Embryonic facial prominence (tissue), 1 donor: Measurements from ENCODE around the gene HPSE.

Source experiments
- DNase-seq: peaks from one replicate; pipeline ENCODE4 v3.0.0-alpha.2; 2016; ENCODE audit errors: extremely low spot score

HPSE gene

DNA sequence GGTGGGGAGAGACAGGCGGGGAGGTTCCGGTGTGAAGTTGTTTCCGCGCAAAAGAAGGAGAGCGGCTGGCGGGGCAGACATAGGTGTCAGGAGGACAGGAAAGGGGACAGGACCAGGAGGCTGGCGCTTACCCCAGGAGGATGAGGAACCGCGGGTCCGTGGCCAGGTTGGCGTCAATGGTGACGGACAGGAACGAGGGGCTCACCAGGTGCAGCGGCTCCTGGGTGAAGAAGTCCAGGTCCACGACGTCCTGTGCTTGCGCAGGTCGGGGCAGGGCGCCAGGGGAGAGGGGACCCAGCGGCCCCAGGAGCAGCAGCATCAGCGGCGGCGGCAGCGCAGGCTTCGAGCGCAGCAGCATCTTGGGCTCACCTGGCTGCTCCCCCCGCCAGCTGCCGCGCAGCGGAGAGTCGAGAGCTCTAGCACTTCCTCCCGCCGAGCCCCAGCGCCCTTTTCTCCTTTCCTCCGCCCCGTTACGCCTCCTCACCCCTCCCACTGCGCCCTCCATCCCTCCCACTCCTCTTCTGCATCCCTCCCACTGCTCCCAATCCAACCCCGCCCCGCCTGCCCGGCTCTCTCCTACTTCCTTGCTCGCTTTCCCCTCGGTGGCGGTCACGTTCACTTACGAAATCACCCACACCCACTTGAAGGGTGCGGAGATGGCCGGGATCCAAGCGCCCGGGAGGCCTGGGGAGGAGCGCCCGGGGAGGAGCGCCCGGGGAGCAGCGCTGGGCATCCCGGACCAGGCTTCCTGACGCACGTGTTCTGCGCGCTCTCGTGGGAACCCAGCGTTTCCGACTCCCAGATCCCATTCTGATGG lies at the start of gene HPSE:
Gene HPSE, minus strand, starts transcription at position 424 of the 817 bp plus-strand sequence. Its CDS starts 66 bp downstream, at position 358.
- DNase-seq: peak; percentile 42

DNA sequence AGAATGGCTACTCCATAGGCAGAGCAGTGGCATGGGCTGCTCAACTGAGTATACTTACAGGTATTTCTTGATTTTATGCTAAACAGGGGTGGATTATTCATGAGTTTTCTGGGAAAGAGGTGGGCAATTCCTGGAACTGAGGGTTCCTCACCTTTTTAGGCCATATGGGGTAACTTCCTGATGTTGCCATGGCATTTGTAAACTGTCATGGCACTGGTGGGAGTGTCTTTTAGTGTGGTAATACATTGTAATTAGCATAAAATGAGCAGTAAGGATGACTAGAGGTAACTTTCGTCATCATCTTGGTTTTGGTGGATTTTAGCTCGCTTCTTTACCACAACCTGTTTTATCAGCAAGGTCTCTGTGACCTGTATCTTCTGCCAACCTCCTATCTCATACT lies 48.2 kb upstream of the HPSE start:
- no peak for DNase-seq

DNA sequence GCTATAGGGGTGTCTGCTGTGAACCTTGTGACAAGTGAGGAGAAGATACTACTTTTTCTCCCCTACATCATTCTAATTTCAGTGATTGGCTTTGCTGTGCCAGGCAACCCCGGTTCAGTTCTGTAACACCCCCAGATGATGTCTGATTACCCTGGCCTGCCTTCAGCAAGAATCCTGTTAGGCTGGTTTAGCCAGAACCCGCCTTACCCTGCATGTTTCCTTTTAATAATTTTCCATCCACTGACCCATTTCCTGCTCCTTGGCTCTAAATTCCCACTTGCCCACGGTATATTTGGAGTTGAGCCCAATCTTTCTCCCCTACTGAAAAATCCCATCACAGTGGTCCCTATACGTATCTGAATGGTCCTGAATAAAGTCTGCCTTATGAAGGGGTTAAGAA lies 46.5 kb upstream of the HPSE start:
- DNase-seq: no peak

DNA sequence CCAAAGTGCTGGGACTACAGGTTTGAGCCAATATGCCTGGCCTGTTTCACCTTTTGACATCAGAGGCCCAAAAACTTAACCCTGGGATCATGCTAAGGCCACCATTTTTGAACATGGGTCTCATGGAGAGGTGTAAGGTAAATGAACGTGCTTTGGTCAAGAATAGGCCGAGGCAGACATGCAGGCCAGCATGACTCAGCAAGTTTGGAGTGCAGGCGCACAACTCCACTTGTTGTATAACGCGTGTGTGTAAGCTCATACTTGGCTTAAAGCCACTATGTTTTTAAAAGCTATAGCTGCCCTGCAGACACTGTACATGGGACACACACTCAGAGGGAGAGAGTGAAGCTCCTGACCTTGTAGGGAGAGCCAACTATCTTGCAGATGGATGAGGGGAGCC lies 43.8 kb upstream of the HPSE start:
- no peak for DNase-seq

DNA sequence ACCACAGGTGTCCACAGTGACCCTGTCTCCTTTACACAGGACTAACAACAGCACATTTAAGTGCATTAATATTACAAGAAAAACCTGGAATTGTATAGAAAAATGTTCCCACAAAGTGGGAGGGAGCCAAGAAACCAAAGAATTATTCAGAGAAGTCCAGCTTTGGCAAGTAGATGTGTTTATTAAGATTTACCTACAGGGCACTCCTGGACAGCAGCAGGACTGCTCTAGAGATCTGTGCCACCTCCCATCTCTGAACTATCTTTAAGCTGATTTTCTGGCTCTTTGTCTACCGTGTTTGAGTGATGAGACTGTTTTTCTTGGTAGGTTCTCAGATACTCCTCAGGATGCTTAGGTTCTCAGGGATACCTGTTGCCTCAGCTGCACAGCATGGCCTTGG lies 38.3 kb upstream of the HPSE start:
- DNase-seq: no peak

DNA sequence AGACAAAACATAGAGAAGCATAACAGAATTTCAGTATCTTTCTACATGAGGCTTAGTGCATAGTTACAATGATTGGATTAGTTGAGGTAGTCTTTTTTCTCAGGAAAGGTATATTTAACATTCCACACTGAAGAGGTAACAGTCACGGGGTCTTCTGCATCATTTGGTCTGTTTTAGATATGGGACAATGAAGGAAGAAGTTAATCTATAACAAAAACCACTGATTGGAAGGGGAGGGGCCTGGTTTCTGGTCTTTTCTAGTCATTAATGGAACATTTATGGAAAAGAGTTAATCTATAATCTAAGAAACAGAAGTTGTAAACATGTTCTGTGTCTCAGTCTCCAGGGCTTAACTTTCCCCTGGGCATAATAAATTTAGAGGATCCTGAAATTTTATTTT lies 37.3 kb upstream of the HPSE start:
- DNase-seq: no peak

DNA sequence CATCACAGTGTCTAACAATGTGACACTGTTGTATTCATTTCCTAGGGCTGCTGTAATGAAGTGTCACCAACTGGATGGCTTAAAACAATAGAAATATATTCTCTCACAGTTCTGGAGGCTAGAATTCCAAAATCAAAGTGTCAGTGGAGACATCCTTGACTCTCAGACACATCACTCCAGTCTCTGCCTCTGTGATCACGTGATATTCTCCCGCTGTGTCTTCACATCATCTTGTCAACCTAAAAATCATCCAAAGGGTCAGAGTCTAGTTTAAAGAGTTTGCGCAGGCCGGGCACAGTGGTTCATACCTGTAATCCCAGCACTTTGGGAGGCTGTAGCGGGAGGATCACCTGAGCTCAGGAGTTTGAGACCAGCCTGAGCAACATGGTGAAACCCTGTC lies 36.6 kb upstream of the HPSE start:
- no peak for DNase-seq

DNA sequence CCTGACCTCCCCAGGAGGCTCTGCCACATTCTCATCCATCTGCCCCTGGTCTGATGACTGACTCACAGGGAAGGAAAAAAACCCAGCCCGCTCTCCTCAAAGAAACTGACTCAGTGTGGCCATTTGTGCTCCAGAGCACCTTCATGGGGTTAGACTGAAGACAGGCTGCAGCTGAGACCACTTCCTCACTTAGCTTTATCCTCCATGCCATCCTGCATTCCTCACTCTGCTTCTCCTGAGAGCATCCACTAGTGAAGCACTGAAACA lies 35.9 kb upstream of the HPSE start:
- no peak for DNase-seq

DNA sequence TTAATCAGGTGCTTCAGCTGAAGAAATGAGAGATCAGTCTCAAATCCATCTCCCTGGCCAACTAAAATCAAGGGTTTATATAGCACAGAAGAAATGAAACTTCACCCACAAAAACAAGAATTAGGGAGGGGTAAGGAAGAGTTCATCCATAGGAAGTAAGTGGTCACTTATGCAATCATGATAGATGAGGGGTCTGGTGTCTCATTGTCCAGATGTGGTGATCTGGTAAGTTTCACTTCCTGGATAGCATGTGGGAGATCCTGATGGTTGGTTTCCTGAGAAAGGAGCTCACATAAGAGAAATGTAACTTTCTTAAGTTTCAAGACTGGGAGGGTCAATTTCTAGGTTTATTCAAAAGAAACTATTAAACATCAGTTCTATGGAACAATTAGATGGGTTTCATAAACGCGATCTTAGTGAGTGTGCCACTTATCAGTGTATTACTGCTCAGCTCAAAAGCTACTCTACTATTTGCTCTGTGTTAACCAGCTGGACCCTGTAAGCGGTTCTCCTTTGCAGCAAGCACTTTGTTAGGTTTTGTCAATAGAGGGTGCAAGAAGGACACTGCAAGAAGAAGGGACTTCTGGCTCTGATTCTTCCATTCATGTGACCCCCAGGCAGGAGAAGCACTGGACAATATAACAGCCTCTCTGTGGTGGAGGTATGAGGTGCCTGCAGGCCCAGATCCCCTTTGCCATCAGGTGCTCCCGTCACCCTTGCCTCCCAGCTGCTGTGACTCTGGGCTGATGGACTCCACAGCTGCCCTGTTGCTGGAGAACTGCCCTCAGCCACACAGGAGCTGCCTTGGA lies 35.4 kb upstream of the HPSE start:
- DNase-seq: no peak

DNA sequence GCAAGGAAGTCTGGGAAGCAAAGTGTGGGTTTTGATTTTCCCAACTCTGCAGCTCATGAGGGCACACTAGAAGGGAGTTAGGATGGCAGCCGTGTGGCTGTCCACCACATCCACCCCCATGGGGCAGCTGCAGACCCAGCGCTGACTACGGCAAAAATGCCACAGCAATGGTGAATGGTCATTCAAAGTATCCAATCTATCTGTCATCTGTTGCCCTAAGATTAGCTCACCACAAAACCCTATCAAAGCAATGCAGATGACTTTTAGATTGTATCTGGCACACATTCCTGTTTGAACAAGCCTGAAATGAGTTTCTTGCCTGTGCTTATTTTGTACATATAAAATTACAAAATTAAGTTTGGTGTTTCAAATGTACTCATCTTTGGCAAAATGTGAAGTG lies 29.7 kb upstream of the HPSE start:
- no peak for DNase-seq

DNA sequence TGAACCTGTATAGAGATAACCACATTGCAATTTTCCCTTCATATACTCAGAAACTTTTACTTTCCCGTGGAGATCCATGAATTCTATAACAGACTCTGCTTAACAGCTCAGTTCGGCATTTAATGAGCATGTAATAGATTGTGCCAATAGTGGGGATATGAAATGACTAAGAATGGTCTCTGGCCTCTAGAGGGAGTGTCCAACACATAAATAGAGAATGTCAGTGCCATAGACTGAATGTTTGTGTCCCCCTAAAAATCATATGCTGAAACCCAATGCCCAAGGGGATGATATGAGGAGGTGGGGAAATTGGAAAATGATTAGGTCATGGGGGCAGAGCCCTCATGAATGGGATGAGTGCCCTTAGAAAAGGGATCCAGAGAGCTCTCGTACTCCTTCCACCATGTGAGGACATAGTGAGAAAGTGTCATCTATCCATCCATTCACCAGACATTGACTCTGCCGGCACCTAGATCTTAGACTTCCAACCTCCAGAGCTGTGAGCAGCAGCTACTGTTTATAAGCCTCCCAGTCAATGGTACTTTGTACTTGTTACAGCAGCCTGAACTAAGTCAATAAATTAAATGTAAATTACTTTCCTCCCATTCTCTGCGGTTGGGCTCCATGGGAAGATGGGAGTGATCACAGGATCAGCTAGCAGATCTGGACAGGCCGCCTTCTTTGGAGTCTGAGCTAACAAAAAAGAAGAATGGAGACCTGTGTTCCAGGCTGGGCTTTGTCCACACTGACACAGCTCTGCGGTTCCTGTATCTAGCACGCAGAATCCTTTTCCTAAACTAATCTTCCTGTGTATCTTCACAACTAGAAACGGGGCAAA lies 28.1 kb upstream of the HPSE start:
- DNase-seq: no peak

DNA sequence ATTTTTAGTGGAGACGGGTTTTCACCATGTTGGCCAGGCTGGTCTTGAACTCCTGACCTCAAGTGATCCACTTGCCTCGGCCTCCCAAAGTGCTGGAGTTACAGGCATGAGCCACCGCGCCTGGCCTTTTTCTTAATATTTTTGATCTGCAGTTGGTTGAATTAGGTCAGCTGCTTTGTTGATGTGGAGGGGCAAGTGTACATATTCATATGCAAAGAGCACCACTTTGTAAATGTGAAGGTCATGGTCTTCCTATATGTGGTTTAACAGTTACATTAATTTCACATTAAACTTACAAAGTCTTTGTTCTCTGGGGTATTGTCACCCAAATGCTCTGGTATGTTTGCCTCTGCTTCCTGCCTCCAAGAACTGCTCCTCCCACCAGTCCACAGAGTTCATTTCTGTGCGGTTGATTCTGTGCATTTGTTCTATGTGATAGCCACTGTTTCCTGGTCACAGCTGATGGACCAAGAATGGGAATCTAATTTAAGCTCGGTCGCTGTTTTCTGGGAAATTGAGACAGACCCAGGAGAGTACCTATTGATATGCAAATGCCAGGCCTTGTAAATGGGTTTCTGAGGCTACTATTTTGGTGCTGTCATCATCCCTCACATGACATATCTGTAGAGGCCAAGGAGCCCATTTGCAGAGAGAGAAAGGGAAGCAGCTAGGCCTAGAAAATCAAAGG lies 26.9 kb upstream of the HPSE start:
- DNase-seq: no peak

DNA sequence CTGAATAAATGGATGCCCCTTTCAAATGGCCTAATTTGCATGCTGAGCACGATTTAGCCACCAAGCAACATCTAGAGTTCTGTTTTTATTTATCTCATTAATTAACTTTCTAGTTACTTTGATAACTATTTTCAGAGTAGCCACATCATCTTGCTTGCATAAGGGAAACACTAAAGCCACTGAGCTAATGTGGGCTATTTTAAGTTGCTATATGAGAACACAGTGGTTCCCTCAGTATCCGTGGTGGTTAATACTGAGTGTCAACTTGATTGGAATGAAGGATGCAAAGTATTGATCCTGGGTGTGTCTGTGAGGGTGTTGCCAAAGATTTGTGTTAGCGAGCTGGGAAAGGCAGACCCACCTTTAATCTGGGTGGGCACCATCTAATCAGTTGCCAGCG lies 25.4 kb upstream of the HPSE start:
- DNase-seq: no peak

DNA sequence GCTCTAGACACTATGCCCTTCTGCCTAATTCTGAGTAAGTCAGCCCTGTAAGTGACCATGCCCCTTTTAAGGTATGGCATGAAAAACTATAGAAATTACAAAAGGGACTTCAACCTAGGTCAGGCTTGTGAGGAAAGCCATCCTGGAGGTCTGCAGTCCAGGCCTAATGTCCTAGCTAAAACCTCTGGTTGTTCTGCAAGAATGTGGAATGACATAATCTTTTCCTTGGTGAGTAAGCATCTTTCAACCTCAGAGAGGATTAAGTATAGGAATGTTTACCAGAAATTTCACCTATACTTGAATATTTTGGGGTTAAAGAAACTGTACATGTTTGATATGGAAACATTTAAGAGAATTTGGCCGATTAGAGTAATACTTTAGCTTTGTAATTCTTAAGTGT lies 23.8 kb upstream of the HPSE start:
- DNase-seq: no peak

DNA sequence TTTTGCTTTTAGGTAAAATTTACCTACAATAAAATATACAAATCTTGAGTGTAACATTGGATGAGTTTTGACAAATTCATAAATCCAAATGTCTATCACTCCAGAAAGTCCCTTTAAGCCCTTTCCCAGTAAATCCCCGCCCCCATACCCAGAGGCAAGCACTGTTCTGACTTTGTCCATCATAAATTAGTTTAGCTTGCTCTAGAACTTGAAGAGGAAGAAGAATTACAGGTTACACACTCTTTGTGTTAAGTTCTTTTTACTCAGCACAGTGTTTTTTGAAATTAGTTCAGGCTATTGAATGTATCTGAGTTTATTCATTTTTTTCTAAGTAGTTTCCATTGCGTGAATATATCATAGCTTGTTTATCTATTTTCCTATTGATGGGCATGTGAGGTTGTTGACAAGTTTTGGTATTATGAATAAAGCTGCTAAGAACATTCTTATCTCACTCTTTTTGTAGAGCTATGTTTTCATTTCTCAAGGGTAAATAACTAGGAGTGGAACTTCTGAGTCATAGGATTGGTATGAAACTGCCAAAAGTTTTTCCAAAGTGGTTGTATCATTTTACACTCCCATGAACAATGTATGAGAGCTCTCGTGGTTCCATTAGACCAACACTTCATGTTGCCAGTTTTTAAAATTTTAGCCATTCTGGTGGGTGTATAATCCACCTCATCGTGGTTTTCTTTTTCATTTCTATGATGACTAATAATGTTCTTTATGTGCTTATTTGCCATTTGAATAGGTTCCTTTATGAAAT lies 22.4 kb upstream of the HPSE start:
- peak; percentile 9 for DNase-seq

DNA sequence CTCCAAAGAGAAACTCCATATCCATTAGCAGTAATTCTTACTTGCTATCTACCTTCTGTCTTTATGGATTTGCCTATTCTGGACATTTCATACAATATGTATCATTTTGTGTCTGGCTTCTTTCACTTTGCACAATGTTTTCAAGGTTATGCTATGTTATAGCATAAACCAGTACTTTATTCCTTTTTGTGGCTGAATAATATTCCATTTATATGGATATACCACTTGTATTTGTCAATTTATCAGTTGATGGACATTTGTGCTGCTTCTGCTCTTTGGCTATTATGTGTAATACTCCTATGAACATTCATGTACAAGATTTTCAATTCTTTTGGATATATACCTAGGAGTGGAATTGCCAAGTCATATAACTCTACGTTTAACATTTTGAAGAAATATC lies 18.9 kb upstream of the HPSE start:
- no peak for DNase-seq

DNA sequence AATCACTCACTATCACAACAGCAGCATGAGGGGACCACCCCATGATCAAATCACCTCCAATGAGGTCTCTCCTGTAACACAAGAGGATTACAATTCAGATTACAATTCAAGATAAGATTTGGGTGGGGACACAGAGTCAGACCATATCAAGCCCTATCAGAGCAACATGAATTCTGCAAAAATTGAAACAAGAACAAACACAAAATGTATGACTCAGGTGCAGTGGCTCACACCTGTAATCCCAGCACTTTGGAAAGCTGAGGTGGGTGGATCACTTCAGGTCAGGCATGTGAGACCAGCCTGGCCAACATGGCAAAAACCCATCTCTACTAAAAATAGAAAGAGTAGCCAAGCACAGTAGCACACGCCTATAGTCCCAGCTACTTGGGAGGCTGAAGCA lies 13.4 kb upstream of the HPSE start:
- no peak for DNase-seq

DNA sequence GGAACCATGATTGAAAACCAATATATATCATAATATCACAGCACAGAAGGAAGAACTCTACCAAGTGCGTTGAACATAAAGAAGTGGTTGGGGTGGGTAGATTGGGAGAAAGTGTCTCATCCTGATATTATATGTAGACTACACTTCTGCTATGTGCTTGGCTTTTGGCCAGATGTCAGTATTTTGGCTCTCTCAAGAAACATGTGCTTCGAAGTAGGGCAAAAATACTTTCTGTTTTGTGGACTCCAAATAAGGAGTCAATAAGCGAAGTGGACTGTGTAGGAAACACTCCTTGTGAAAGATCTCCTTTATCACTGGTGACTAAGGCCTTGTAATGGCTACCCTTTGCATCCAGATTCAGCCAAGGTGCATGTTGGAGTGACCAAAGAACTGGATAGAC lies 7.8 kb upstream of the HPSE start:
- DNase-seq: no peak

DNA sequence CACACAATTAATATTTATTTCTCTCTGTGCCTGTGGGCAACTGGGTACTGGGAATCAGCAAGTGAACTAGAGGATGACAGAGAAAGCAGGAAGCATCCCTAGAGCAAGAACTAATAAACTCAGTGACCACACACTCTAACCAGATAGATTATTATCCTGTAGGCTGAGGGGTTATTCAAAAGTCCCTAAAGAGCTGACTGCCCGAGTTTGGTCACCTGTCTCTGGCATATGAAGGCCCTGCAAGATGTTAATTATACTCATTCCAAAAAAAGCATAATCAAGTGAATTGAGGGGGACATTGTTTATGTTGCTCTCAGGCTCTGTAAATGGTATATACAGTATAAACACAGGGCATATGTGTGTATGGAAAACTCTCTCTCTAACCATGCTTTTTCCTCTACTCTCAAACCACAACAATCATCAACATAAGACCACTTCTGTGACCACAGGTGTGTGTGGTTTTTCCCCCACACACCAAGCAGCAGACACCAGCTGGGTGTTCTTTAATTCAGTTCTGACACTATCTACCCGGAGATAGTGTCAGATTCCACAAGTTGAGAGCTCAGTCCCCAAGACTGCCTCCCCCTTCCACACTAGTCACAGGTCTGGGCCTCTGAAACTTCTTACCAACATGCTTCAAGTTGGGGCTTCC lies 6.2 kb upstream of the HPSE start:
- DNase-seq: no peak

DNA sequence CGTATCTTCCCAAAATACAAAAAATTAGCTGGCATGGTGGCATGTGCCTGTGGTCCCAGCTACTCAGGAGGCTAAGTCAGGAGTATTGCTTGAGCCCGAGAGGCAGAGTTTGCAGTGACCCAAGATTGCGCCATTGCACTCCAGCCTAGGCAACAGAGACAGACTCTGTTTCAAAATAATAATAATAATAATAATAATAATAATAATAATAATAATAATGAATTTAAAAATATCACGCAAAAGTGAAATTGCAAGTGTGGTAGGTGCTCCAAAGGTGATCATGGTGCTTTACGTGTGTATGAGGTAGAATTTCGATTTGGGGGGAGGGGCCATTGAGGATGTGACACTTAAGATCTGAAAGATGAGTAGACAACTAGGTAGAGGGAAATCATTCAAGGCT lies 4.9 kb upstream of the HPSE start:
- no peak for DNase-seq

DNA sequence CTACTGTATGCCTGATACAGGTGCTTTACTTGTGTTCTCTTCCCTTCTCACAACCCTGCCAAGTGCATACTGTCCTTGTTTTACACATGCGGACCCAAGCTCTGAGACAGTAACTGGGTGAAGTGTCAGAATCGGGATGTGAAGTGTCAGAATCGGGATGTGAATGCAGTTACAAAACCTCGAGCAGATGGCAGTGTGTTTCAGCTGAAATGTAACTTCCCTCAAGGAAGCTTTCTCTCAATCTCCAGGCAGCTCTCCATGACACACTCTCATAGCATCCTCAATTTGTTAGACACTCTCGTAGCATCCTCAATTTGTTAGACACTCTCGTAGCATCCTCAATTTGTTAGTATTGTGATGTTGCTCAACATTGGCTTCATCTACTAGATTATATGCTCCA lies 1.1 kb upstream of the HPSE start:
- DNase-seq: no peak
